NCI-H345 treated with DMSO at 0.1 percent for 48 hours (cell line): ENCODE data around the gene TICRR.

Experiments
- DNase-seq: peaks from one replicate; lab custom pipeline; 2025; ENCODE audit not compliant: unreplicated experiment; lab: John Stamatoyannopoulos, UW

Gene TICRR

DNA sequence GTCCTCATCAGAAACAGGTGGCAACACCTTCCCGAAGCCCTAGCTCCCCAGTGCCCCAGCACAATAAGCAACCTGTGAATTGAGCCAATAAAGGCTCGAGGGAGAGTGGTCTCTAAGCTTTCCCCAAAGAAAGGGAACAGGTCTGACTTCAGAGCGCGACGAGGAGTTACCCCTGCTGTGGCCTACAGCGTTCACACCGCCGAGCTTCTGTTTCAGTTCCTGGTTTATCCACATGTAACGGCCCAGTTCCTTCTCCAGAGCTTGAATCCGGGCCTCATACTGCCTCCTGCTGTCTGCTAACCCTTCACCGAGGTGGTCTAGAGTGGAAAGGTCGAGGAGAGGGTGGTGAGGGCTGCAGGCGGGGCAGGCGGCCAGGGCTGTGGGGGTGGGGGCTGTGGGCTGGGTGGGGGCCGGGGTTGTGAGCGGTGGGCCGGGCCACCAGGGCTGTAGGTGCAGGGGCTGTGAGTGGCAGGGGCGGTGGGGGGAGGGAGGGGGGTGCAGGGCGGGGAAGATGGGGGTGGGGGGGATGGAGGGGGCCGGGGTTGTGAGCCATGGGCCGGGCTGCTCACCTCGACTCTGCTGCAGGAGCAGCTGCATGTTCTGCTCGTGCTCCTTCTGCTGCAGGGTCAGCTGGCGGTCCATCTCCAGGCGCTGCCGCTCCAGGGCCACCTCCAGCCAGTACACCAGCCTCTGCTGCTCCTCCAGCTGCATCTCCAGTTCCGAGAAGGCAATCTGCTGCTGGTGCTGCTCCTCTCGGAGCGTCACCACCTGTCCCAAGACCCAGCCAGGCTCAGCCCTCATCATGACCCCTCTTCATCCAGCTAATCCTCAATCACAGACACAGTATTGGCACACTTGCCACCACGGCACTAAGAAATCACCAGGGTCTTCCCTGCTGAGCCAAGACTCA, 53.8 kb downstream of the TICRR start:
- DNase-seq: no peak

DNA sequence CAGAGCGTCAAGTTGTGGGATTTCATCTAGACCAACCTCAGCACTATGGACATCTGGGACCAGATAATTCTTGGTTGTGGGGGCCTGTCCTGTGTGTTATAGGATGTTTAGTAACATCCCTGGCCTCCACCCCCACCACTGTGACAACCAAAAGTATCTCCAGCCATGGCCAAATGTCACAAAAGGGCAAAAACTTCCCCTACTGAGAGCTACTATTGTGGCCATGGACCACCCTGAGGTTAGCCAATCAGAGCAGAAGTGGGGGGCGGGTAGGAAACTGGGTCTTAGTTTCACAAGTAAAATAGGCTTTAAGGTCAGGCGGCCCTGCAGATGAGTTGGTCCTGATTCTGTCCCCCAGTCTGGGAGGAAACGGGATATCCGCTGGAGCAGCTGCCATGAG, 54.6 kb downstream of the TICRR start:
- no peak for DNase-seq

DNA sequence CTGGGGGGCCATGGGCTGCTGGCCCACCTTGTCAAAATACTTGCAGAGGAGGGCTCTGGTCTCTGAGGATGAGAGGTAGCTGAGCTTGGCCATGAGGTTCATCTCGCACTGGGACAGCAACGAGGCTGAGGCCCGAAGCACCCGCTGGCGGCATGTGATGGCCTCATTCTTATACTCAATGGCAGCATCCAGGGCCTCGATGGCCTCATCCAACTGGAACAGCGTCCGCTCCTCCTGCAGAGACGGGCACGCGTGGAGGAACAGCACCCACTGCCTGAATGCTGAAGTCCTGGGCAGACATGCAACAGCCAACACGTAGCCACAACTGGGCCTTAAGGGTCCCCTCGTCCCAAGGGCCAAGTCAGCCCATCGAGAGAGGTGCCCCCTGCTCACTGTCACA, 55.0 kb downstream of the TICRR start:
- no peak for DNase-seq

DNA sequence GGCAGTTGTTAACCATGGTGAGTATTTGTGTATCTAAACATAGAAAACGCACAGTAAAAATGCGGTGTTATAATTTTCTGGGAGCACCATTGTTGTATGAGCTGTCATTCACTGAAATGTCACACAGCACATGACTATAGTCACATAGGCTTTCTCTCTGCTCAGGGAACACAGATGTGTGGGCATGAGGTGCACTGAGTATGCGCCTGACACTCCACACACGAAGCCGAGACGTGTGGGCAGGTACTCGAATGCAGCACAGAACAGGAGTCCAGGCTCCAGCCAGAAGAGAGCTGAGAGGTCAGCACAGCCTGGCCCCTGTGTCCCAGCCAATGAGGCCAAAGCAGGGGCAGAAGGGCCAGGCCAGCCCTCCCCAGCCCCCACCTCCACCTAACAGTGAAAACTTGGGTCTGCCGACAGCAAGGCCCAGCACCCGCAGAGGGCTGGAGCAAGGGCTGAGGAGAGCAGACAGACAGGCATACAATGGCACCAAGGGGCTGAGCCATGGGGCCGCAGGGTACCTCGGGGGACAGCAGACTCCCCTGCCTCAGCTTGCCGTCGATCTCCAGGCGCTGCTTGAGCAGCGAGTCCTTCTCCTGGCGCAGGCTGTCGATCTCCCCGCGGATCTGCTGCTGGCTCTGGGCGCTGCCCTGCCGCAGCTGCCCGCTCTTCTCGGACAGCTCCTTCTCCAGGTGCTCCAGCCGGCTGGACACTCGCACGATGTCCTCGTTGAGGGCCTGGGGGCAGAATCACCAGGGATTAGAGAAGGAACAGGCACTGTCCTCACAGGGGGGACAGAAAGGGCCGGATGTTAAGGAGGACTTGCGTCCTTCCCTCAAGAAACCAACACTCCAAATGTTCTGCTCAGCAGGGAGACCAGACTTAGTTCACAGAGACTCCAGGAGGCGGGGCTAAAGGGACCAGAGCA, 56.0 kb downstream of the TICRR start:
- DNase-seq: no peak

DNA sequence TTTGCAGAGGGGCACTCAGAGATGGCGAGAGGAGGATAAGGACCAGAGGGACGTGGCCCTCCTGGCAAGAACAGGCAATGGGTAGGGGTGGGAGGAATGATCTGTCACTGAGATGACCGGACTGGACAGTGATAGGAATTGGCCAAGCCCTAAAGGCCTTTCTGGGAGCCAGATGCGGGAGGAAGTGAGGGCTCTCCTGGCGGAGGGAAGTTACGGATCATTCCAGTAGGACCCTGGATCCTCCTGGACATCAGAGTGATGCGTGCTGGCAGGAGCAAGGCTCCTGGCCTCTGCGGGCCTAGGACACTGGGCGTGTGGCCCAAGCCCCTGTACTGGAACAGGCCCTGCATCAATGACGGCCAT, 56.6 kb downstream of the TICRR start:
- DNase-seq: no peak

DNA sequence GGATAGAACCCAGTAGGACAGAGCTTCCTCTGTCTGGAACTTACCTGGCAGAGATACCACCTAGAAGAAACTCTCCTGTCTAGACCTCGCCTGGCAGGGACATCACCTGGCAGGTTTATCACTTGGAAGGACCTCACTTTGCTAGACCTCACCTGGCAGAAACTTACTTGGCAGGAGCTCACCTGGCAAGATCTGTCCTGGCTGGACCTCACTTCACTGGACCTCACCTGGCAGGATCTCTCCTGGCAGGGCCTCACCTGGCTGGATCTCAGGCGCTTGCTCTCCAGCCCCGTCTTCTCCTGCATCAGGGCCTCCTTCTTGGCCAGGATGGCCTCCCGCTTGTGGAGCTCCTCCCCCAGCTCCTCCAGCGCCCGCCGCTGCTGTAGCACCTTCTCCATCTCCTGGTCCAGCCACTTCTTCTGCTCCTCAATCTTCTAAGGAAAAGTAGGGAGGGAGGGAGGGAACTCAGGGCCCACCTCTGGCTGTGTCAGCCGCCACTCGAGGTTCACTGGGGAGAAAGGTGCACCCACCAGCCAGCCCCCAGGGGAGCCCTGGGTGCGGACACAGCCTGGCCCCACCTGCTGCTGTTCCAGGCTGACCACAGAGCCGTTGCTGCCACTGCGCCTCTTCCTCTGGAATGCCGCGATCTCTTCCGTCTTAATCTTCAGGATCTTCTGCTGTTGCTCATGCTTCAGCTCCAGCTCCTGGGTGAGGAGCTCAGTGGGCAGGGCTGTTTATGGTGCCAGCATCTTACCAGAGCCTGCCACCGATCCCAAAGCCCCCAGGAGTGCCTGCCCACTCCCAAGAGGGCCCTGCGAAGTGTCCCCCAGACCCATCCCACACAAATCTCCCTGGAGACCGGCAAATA, 57.5 kb downstream of the TICRR start:
- no peak for DNase-seq

DNA sequence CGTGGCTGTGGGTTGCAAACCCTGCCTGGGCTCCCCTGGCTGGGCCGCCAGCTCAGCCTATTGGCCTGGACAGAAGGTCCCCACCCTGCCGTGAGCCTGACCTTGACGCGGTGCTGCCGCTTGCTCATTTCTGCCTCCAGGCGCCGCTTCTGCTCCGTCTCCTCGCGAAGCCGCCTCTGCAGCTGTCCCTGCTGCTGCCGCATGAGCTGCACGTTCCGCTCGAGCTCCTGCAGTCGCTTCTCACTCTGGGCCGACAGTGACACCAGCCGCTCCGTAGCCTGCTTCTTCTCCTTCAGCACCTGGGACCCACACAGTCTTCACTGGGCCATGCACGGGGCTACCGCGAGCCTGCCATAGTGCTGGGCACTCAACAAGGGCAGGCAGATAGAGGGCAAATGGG, 58.3 kb downstream of the TICRR start:
- no peak for DNase-seq

DNA sequence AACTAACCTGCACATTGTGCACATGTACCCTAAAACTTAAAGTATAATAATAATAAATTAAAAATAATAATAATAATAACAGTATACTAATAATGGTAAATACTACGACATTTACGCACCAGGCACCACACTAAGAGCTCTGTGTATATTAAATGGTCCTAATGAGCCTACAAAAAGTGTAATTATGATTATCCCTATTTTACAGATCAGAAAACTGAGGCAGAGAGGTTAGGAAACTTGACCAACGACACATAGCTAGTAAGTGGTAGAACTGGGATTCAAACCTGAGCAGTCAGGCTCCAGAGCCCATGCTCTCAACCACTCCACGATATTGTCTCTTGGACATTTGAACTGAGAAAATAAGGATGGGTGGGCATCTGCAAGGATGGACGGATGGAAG, 65.0 kb downstream of the TICRR start:
- no peak for DNase-seq

DNA sequence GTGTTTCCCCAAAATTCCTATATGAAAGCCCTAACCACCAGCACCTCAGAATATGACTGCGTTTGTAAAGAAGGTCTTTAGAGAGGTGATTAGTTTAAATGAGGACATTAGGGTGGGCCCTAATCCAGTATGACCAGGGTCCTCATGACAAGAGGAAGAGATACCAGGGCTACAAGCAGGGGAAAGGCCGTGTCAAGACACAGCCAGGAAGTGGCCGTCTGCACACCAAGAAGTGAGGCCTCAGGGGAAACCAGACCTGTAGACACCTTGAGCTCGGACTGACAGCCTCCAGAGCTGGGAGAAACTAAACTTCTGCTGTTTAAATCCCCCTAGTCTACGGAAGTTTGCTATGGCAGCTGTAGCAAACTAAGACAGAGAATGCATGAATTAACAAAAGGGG, 65.8 kb downstream of the TICRR start:
- DNase-seq: no peak

DNA sequence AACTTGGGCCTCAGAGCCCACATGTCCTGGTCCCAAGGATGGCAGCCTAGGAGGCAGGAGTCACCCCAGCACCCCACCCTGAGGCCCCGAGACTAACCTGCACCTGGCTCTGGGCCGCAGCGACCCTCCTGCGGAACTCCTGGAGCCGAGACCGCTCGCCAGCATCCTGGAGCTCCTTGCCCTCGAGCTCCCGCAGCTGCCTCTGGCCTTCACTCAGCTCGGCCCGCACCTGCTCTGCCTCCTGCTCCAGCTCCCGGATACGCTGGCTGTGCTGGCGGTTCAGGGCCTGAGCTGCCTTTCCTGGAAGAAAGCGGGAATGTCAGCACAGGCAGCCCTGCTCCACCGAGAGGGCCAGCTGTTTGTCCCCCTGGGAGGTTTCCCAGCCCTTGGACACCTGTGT, 66.8 kb downstream of the TICRR start:
- DNase-seq: no peak

DNA sequence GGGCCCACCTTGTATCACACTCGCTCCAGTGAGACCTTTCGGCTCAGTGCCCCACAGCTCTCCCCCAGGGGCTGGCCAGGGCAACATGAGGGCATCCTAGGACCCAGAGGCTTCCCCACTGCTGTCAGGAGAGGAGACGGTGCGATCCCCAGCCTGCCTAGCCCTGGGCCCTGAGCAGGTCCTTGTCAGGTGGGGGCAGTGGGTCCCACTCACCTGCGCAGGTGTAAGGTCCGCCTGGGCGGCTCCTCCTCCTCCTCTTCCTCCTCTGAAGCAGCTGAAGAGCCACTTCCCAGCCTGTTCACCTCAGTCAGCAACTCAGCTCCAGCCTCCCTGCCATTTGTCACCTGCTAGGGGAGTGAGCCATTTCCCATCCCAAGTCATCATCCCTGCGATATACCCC, 70.4 kb downstream of the TICRR start:
- no peak for DNase-seq

DNA sequence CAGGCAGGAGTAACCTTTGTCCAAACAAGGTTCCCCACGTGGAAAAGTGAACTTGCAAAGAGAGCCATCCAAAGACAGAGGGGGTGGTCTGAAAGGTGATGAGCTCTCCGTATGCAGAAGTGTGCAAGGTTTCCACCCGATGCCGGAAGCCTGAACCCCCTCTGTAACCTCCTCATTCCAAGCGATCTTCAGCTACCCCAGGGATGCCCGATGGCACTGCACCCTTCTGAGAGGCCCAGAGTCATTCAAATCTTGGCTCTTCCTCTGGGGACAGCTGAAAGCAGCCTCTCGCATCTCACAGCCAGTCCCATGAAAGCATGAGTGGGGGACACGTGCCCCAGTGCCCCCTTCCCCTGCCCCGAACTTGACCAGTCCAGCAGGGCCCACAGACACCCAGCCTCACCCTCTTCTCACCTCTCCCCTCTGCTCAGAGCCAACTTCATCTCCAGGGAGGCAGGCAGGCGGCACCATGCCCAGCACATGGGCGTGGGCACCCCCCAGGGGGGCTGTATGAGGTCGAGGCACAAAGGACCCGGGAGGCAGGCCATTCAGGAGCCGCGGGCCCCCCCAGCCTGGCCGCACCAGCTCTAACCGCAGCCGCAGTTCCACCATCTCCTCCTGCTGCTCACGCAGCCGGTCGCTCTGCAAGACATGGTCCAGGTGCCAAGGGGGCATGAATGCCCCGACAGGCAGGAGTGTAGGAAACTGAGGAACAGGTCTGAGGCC, 71.3 kb downstream of the TICRR start:
- DNase-seq: no peak

DNA sequence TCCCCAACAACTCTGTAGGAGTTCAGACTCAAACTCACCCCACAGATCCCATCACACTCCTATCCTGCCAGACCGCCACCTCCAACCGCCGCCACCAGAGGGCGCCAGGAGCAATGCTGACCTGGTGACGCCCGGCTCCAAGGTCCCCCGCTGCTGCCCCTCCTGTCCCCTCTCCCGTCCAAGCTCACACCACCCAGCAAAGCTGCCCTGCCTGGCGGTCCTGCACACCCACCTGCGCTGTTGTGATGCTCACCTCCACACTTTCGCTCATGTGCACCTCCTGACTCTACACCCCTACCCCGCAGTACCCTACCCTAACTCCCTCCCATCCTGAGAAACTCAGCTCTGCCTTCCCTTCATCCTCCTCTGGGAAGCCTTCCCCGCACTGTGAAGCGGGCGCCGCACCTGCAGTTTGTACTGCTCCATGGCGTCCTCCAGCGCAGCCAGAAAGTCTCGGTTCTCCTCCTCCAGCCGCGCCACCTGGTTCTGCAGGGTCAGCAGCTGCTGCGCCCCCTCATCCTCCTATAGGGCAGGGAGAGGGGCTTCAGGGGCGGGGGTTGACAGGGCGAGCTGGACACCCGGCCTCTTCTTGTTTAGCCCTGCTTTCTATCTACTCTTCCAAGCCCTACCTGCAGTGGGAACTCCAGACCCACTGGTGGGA, 72.1 kb downstream of the TICRR start:
- peak; percentile 3 for DNase-seq

DNA sequence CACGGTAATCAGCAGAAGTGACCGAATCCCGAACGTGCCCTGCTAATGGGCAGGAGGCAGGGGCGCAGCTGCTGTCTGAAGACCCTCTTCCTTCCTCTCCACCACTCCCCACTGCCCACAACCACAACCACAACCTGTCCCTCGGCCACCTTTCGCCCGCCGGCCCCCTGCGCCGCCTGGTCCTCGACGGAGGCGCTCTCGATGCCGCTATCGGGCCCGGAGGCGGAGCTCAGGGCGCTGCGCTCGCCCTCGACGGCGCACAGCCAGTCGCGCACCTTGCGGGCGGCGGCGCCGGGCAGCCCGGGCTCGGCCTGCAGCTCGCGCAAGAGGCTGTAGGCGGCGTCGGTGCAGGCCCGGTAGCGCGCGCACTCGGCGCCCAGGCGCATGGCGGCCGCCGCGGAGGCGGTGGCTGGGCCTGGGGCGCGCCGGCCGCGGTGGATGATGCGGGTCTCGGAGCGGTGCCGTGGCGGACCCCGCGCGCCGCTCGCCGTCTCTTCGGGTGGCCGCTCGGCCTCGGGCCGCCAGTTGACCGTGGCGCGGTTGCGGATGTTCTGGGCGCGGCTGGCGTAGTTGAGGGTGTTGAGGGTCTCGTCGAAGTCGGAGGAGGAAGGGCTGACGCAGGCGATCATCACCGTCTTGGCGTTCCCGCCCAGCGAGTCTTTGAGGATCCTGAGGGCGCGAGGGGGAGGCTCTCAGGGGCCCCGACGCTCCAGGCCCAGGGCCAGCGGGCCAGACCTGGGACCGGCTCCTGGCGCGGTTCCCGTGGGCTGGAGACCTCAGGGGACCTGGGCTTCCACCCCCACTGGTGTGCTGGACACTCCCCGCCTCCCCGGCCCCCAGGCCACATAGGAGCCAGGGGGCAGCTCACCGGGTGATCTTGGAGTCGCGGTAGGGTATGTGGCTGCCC, 73.1 kb downstream of the TICRR start:
- no peak for DNase-seq

DNA sequence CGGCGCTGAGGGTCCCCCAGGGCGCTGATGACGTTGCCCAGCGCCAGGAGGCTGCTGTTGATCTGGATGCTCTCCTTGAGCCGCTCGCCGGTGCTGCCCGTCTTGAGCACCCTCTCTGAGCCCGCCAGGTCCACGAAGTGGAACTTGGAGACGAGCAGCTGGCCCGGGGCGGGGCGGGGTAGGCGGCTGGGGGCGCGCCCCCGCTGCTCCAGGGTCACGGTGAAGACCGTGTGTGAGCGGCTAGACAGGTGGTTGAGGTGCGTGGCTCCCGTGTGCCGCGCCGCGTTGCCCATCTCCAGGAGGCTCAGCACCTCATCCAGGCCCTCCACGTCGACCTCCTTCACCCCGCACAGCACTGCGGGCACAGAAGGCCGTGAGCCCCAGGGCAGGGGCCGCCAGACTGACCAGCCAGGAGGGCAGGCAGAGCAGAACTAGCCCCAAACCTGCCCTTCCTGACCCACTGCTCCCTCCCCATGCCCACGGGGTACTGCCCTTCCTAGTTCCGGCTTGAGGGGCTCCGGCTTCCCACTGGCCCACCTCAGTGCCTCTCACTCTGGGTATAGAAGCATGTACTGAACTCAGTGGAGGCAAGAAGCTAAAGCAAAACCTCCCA, 73.8 kb downstream of the TICRR start:
- DNase-seq: no peak

DNA sequence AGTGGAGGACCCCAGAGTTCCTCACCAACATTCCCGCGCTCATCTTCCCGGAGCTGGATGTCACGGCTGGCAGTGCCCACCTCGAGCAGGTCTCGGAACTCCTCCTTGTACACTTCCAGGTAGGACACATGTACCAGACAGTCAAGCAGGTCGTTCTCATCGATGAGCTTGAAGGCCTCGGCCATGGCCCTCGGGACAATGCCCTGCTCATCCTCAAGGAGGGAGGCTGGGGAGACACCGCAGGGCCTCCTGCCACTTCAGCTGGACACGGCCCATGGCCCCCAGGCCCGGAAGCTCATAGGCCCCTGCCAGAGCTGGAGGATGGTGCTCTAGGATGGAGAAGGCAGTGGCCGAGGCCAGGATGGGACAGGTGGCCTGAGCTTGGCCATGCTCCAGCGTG, 74.4 kb downstream of the TICRR start:
- no peak for DNase-seq

DNA sequence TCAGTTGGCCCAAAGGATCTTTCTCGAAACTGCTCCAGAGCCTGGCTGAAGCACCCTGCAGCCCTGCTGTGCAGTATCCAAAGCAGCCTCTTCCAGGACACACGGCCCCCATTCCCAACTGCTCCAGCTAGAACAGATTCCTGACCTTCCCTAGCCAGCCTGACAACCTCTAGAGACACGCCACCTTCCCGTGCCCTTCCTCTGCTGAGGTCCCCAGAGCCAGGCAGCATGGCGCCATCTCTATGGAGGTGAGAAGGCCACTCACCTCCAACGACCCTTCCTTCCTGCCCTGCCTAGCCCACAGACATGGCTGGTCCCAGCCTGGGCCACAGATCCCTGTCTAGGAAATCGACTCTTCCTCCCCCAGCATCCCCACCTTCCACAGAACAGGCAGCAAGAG, 76.9 kb downstream of the TICRR start:
- DNase-seq: no peak

DNA sequence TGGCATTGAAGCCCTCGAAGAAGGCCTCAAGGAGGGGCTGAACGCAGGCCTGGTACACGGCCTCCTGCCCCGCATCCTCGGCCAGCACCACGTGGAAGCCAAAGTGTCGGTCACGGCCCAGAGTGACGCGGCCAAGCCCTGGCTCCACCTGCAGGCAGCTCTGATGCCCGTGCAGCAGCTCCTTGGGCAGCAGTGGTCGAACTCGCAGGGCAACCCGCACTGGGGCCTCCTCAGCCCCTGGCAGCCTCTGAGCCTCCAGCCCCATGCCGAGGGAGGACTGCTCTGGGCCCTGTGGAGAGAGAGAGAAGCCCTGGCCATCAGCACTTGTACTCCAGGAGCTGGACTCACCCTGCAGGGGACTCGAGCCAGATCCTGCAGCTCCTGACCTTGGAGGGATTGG, 77.4 kb downstream of the TICRR start:
- no peak for DNase-seq

DNA sequence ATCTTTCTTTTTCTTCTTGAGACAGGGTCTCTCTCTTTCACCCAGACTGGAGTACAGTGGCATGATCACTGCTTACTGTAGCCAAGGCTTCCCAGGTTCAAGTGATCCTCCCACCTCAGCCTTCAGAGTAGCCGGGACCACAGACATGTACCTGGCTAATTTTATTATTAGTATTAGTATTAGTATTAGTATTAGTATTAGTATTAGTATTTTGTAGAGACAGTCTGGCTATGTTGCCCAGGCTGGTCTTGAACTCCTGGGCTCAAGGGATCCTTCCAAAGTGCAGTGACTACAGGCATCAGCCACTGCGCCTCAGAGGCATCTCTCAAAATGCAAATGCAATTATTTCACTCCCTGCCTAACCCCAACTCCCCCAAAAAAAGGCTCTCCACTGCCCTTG, 78.3 kb downstream of the TICRR start:
- DNase-seq: no peak
